Activated T-cell treated with anti-CD3 and anti-CD28 coated beads for 48 hours (primary cell): Measurements from ENCODE around the gene ARFIP1.
"Not testable (repeated sequence)": the region's sequence is repeated elsewhere in the genome, so short reads cannot be mapped to it uniquely, and the experiment has no call there.

Experiments
- DNase-seq: peaks from one replicate; pipeline ENCODE4 v3.0.0-alpha.2; 2020; ENCODE audit warnings: low read depth

Gene ARFIP1

GRCh38 chr4:152847376-152847775 is 67.6 kb downstream of the ARFIP1 start:
- DNase-seq = no peak

GRCh38 chr4:152848508-152848907 is 68.8 kb downstream of the ARFIP1 start:
- no peak for DNase-seq

GRCh38 chr4:152849350-152849749 is 69.6 kb downstream of the ARFIP1 start:
- no peak for DNase-seq

- DNase-seq = peak; percentile 15
Observed at GRCh38 chr4:152850377-152850776, 70.6 kb downstream of the ARFIP1 start.

- no peak for DNase-seq
Observed at GRCh38 chr4:152851226-152851625, 71.5 kb downstream of the ARFIP1 start.

GRCh38 chr4:152853293-152853692 is 73.5 kb downstream of the ARFIP1 start:
- DNase-seq = no peak

GRCh38 chr4:152854016-152854415 is 74.3 kb downstream of the ARFIP1 start:
- DNase-seq = not testable (repeated sequence)

- DNase-seq = no peak
Observed at GRCh38 chr4:152856960-152857359, 77.2 kb downstream of the ARFIP1 start.

GRCh38 chr4:152858934-152859333 is 79.2 kb downstream of the ARFIP1 start:
- no peak for DNase-seq

- no peak for DNase-seq
Observed at GRCh38 chr4:152860046-152860445, 80.3 kb downstream of the ARFIP1 start.

GRCh38 chr4:152862608-152863007 is 82.9 kb downstream of the ARFIP1 start:
- DNase-seq = no peak

- DNase-seq = no peak
Observed at GRCh38 chr4:152864361-152864760, 84.6 kb downstream of the ARFIP1 start.

GRCh38 chr4:152866432-152866993 is 86.8 kb downstream of the ARFIP1 start:
- not testable (repeated sequence) for DNase-seq

- DNase-seq = no peak
Observed at GRCh38 chr4:152870606-152871005, 90.9 kb downstream of the ARFIP1 start.

GRCh38 chr4:152875261-152875660 is 95.5 kb downstream of the ARFIP1 start:
- DNase-seq = no peak

- no peak for DNase-seq
Observed at GRCh38 chr4:152877868-152878267, 98.1 kb downstream of the ARFIP1 start.

GRCh38 chr4:152880263-152880662 is 100.5 kb downstream of the ARFIP1 start:
- DNase-seq = no peak

- no peak for DNase-seq
Observed at GRCh38 chr4:152881974-152882373, 102.2 kb downstream of the ARFIP1 start.

GRCh38 chr4:152885185-152885584 is 105.4 kb downstream of the ARFIP1 start:
- no peak for DNase-seq

- DNase-seq = no peak
Observed at GRCh38 chr4:152886201-152886600, 106.4 kb downstream of the ARFIP1 start.

GRCh38 chr4:152887981-152888380 is 108.2 kb downstream of the ARFIP1 start:
- no peak for DNase-seq

- no peak for DNase-seq
Observed at GRCh38 chr4:152892974-152893373, 113.2 kb downstream of the ARFIP1 start.

- no peak for DNase-seq
Observed at GRCh38 chr4:152894673-152895072, 114.9 kb downstream of the ARFIP1 start.

GRCh38 chr4:152896811-152897210 is 117.1 kb downstream of the ARFIP1 start:
- DNase-seq = no peak

GRCh38 chr4:152898133-152898532 is 118.4 kb downstream of the ARFIP1 start:
- DNase-seq = not testable (repeated sequence)
